H1 (cell line): ENCODE measurements around the gene MZF1. TPM values are rescaled to one million over a fixed set of nuclear protein-coding genes. Genes with fewer than 3 reads are reported as not detected.

Source experiments
- ATF3 ChIP-seq: IDR thresholded peaks from 2 replicates; pipeline ENCODE4 v1.6.1; 2011; ENCODE audit warnings: low read depth, mild to moderate bottlenecking, low read length; ENCODE audit not compliant: insufficient read depth
- CHD2 ChIP-seq: IDR thresholded peaks from 2 replicates; pipeline ENCODE4 v1.6.1; 2012; ENCODE audit warnings: low read length, improper control_type of control experiment
- EP300 ChIP-seq, 2 experiments: IDR thresholded peaks; 1 replicate in 1 of 2; 2 replicates in 1 of 2; pipeline ENCODE4 v1.6.1; 2011 to 2012; ENCODE audit warnings: low read depth in 2 of 2, low read length in 2 of 2, mild to moderate bottlenecking in 2 of 2, borderline replicate concordance in 1 of 2, inconsistent platforms in 1 of 2, moderate library complexity in 1 of 2
- GABPA ChIP-seq: IDR thresholded peaks from 2 replicates; pipeline ENCODE4 v1.6.1; 2011; ENCODE audit warnings: mild to moderate bottlenecking, low read length, moderate library complexity, borderline replicate concordance; ENCODE audit not compliant: insufficient read depth
- KDM1A ChIP-seq: fragments of 200-600, 300-600 bp; sonication (generic); IDR thresholded peaks from 2 replicates; pipeline ENCODE4 v1.7.1; 2016; ENCODE audit warnings: mild to moderate bottlenecking, low read length, borderline replicate concordance
- KDM4A ChIP-seq: IDR thresholded peaks from one replicate; pipeline ENCODE4 v1.7.1; 2012; ENCODE audit warnings: low read depth, mild to moderate bottlenecking, moderate library complexity, low read length, inconsistent platforms; ENCODE audit not compliant: severe bottlenecking
- POLR2AphosphoS5 ChIP-seq: IDR thresholded peaks from 2 replicates; pipeline ENCODE4 v1.6.1; 2011; ENCODE audit warnings: low read depth, low read length
- RBBP5 ChIP-seq: IDR thresholded peaks from 2 replicates; pipeline ENCODE4 v1.7.1; 2012; ENCODE audit warnings: low read depth, mild to moderate bottlenecking, inconsistent platforms, low read length, moderate library complexity, borderline replicate concordance
- SIN3A ChIP-seq, 2 experiments: IDR thresholded peaks in 1 of 2; conservative IDR thresholded peaks in 1 of 2; 2 replicates each; pipeline ENCODE4 v1.6.1; 2011 to 2012; ENCODE audit warnings: low read length in 2 of 2, improper control_type of control experiment in 1 of 2, low read depth in 1 of 2, mild to moderate bottlenecking in 1 of 2
- SIX5 ChIP-seq: IDR thresholded peaks from 2 replicates; pipeline ENCODE4 v1.6.1; 2011; ENCODE audit warnings: mild to moderate bottlenecking, low read depth, low read length
- SRF ChIP-seq: IDR thresholded peaks from 2 replicates; pipeline ENCODE4 v1.6.1; 2011; ENCODE audit warnings: mild to moderate bottlenecking, low read depth, low read length, moderate library complexity
- SUZ12 ChIP-seq: fragments of 200-600 bp; sonication (generic); IDR thresholded peaks from 2 replicates; pipeline ENCODE4 v1.6.1; 2012; ENCODE audit warnings: mild to moderate bottlenecking, inconsistent platforms, low read length, moderate library complexity, mixed read lengths
- TAF1 ChIP-seq: IDR thresholded peaks from 2 replicates; pipeline ENCODE4 v1.6.1; 2011; ENCODE audit warnings: mild to moderate bottlenecking, low read depth, low read length
- TCF12 ChIP-seq: IDR thresholded peaks from 2 replicates; pipeline ENCODE4 v1.6.1; 2011; ENCODE audit warnings: low read depth, mild to moderate bottlenecking, low read length
- USF2 ChIP-seq: IDR thresholded peaks from 2 replicates; pipeline ENCODE4 v1.6.1; 2011; ENCODE audit warnings: low read length, improper control_type of control experiment
- polyA plus RNA-seq, 7 experiments: library from polyadenylated mRNA; depleted of rRNA in 3 of 7; stranded (reverse) in 5 of 7; unstranded in 2 of 7; fragments of >200 nt in 5 of 7; fragments of 200-250 nt in 2 of 7; gene quantifications; 1 replicate in 5 of 7; 2 replicates in 1 of 7; 4 replicates in 1 of 7; pipeline versions ENCODE4 v1.2.1 to v1.2.3, GENCODE V29; 2011 to 2013; ENCODE audit warnings: missing spikeins in 2 of 7, mixed read lengths in 2 of 7
- total RNA-seq: library from RNA; stranded (reverse); fragmentation: NEBNext Ultra II Directional; extraction: Animal tissue kit (Norgen Biotek cat#: 25700); gene quantifications from 2 replicates; pipeline ENCODE4 v1.2.1, GENCODE V29; 2021

The MZF1 gene
- total and polyA plus RNA-seq, 2 of the 8 experiments (the other 6 are each of a cell fraction or from before 2014, with no cell fraction given), result 15.2 to 25.0 TPM

GRCh38 chr19:58572818-58573657 is at the start of gene MZF1 (continued):
- TF ChIP-seq EP300 (IDR thresholded peaks at IDR 0.05; ENCODE audit: borderline replicate concordance in 1 of 2, low read depth in 2 of 2, low read length in 2 of 2) (no peak), KDM1A (no peak), USF2 (0 out of 2 replicates have a peak, but pooled peaks have one; percentile 22), SIX5 (peak; percentile 16; the same call in 1 of the 2 replicates), ATF3 (peak; percentile 95), KDM4A (peak; percentile 72), GABPA (peak; percentile 71; the same call in 1 of the 2 replicates), SRF (peak; percentile 70), SUZ12 (no peak), CHD2 (peak; percentile 55; the same call in 1 of the 2 replicates), POLR2AphosphoS5 (peak; percentile 79), RBBP5 (peak; percentile 87), TCF12 (no peak), TAF1 (0 out of 2 replicates have a peak, but pooled peaks have one; percentile 47), SIN3A (conservative IDR thresholded peaks at IDR 0.05 in 1 of 2, IDR thresholded peaks at IDR 0.05 in 1 of 2; ENCODE audit: low read depth in 1 of 2, low read length in 2 of 2) (0 out of 4 replicates have a peak, but pooled peaks of 1 of the 2 experiments have one; percentile 91)
